Activated T-cell treated with anti-CD3 and anti-CD28 coated beads for 4 hours (primary cell): Measurements from ENCODE around the gene HMGB4.

ENCODE experiments used
- DNase-seq: peaks from one replicate; pipeline ENCODE4 v3.0.0-alpha.2; 2020

HMGB4 gene

DNA sequence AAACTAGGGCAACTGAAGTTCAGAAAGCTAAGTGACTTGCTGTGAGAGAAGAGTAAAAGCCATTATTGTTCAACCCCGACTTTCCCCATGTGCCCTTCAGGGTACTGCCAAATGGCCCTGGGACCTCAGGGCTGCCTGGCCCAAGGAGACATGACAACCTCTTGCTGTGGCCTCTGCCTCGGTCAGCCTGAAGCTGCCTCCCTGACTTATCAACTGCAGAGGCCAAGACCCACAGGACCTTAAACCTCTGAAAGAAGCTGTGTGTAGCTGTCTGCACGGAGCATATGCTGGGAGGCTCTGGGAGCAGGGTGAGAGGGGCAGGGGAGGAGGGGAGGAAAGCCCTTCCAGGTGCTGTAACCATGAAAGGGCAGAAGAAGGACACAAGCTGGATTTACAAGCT lies 35.9 kb downstream of the HMGB4 start:
- DNase-seq: no peak

DNA sequence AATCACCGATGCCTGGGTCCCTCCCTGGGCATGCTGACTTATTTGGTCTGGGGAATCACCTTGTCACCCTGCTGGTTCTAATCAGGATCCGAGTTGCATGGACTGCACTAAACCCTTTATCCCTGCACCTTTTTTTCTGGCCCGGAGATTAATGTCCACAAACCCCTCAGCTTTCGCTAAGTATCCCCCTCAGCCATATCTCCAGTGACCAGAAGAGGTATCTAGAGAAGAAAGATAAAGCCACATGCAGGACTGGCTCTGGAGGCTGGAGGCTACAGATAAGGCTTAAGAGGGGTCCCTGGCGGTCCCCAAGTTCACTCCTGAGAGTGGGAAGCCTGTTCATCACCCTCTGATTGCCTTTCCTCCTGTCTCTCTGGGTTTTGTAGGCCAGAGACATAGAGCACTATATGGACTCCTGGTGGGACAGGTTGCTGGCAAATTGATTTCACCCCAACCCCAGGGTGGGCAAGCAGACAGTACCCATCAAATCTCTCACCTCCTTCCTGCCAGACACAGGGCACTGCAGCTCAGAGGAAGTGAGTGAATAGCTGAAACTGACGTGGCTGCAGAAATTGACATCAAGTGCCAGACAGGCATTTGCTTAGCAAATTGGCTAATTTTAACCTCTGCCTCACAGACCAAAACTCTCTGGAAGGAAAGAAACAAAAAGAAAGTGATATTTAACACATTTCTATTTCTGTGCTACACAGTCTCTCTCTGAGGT lies 38.8 kb downstream of the HMGB4 start:
- DNase-seq: no peak

DNA sequence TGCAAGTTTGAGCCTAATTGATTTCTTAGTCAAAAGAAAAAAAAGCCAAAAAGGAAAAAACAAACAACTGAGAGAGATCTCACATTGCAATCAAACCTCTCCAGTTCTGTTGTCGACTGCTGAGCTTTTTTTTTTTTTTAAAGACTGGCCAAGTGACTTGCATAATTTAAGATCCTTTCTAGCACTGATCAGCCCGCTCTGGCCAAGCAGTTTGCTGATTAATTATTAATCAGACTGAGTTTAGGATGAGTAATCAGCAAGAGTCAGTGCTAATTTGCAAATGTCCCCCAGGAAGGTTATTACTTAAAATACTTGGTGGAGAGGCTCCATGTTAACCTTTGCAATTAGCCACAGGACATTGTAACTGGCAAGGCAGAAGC lies 39.3 kb downstream of the HMGB4 start:
- DNase-seq: no peak

DNA sequence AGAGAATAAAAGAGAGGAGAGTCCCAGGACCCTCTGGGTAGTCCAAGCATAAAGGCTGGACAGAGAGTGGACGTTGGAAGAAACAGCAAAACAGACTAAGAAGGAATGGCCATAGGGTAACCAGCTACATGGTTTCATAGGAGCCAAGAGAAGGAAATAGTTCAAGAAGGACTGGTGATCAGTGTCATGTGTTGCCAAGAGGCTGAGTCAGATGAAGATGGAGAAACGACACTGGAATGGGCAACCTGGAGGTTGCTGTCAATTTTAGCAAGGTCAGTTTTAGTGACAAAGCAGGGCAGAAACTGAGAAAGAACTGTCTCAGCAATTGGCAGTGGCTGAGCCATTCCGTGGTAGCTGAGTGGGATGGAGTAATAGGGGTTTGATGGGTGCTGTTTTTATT lies 41.4 kb downstream of the HMGB4 start:
- no peak for DNase-seq

DNA sequence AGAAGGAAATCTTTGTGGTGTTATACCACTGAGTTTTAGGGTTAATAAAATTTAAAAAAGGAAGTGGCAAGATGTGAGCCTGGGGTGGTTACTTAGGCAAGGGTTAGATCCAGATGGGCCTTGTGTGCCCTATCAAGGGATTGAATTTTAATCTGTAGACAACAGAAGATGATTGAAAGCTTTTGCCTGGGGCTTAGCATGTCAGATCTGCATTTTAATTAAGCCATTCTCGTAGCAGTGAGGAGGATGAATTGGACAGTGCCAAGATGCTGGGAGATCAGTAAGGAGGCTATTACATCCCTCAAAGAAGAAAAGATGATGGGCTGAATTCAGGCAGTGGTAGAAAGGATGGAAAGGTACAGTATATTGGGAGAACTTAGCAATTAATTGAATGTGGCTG lies 42.3 kb downstream of the HMGB4 start:
- DNase-seq: no peak

DNA sequence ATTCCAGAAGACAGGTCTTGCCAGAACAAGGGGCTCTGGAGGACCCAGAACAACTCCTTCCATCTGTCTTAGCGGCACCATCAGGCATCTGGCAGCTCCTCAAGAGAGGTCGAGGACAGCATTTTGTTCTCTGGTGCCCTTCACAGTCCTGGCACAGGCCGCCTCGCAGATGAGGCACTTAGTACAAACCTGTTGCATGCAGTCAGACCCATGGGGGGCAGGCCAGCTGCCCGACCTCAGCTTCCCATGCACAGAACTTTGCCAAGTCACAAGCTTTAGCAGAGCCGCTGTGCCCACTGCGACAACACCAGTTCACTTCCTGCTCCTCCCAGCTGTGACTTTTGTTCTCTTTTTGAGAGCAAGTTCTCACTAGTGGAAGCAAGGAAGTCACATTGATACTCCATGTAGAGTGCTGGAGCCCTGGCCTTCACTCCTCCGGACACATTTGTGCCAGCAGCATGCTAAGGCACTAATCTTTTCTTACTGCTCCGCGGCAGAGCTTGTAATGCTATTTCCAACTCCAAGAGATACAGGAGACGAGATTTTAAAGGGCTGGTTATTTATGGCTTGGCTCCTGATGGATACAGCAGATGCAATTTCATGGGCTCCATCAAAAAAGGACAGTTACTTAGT lies 44.6 kb downstream of the HMGB4 start:
- DNase-seq: no peak
